Measurements from ENCODE around the gene ZNF540. TPM values are rescaled to one million over a fixed set of nuclear protein-coding genes. Genes with fewer than 3 reads are reported as not detected.

Gene ZNF540
- total and polyA plus RNA-seq, 9 of the 15 experiments (the other 6 are each of a cell fraction or from before 2014, with no cell fraction given), result 0.20 to 0.95 (median 0.44) TPM

DNA sequence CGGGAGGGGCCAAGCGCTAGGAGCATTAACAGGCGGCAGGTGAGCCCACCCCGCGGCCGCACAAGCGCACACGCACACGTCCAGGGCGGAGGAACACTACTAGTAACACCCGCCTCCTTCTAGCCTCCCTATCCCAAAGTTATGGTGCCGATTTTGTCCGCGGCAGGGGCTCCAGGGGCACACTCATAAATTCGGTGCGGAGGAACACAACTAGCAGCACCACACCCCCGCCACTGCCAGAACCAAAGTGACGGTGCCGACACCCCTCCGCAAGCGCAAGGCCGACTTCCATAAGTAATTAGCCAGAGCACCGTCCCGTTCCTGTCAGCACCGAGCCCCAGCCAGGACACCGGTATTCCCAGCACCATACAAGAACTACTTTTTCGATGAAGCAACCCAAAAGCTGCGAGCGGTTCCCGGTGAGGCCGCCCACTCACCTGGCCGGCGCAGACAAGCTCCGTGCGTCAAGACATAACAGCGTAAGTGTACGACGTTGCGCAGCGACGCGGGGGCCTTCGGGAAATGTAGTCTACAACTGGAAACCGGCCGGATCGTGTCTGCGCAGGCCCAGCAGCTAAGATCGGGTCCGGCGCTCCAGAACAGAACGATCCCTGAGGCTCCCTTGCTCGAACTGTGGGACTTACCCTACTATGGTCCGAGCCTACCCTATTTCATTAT lies at the start of gene ZNF540, which contains the start of gene ZNF571 (continued):
- TF ChIP-seq, protein P1, sequence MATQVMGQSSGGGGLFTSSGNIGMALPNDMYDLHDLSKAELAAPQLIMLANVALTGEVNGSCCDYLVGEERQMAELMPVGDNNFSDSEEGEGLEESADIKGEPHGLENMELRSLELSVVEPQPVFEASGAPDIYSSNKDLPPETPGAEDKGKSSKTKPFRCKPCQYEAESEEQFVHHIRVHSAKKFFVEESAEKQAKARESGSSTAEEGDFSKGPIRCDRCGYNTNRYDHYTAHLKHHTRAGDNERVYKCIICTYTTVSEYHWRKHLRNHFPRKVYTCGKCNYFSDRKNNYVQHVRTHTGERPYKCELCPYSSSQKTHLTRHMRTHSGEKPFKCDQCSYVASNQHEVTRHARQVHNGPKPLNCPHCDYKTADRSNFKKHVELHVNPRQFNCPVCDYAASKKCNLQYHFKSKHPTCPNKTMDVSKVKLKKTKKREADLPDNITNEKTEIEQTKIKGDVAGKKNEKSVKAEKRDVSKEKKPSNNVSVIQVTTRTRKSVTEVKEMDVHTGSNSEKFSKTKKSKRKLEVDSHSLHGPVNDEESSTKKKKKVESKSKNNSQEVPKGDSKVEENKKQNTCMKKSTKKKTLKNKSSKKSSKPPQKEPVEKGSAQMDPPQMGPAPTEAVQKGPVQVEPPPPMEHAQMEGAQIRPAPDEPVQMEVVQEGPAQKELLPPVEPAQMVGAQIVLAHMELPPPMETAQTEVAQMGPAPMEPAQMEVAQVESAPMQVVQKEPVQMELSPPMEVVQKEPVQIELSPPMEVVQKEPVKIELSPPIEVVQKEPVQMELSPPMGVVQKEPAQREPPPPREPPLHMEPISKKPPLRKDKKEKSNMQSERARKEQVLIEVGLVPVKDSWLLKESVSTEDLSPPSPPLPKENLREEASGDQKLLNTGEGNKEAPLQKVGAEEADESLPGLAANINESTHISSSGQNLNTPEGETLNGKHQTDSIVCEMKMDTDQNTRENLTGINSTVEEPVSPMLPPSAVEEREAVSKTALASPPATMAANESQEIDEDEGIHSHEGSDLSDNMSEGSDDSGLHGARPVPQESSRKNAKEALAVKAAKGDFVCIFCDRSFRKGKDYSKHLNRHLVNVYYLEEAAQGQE (IDR thresholded peaks at IDR 0.05; ENCODE audit: borderline replicate concordance), result peak; percentile 49
- TF ChIP-seq, protein P1 (CRISPR knock-in tag; IDR thresholded peaks at IDR 0.05; ENCODE audit: low read depth), result no peak
- TF ChIP-seq EP300 (IDR thresholded peaks at IDR 0.05; ENCODE audit: low read length), result no peak
- TF ChIP-seq NR2C1 (IDR thresholded peaks at IDR 0.05), result no peak
- TF ChIP-seq NR2C1 (tag; IDR thresholded peaks at IDR 0.05), result peak; percentile 45; the same call in 1 of the 2 replicates
- TF ChIP-seq CBX2 (IDR thresholded peaks at IDR 0.05; ENCODE audit: insufficient read depth, low read length, poor library complexity, severe bottlenecking), result no peak
- TF ChIP-seq, protein P2, sequence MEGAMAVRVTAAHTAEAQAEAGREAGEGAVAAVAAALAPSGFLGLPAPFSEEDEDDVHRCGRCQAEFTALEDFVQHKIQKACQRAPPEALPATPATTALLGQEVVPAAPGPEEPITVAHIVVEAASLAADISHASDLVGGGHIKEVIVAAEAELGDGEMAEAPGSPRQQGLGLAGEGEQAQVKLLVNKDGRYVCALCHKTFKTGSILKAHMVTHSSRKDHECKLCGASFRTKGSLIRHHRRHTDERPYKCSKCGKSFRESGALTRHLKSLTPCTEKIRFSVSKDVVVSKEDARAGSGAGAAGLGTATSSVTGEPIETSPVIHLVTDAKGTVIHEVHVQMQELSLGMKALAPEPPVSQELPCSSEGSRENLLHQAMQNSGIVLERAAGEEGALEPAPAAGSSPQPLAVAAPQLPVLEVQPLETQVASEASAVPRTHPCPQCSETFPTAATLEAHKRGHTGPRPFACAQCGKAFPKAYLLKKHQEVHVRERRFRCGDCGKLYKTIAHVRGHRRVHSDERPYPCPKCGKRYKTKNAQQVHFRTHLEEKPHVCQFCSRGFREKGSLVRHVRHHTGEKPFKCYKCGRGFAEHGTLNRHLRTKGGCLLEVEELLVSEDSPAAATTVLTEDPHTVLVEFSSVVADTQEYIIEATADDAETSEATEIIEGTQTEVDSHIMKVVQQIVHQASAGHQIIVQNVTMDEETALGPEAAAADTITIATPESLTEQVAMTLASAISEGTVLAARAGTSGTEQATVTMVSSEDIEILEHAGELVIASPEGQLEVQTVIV (CRISPR knock-in tag; IDR thresholded peaks at IDR 0.05; ENCODE audit: borderline replicate concordance), result no peak
- TF ChIP-seq ZNF232 (CRISPR knock-in tag; IDR thresholded peaks at IDR 0.05), result no peak
- TF ChIP-seq L3MBTL2 (IDR thresholded peaks at IDR 0.05), result peak; percentile 71; the same call in 1 of the 2 replicates
- TF ChIP-seq ZNF384 (IDR thresholded peaks at IDR 0.05; ENCODE audit: low read depth, low read length), result no peak
- peak; percentile 48; the same call in 1 of the 2 replicates for TF ChIP-seq MTA3 (IDR thresholded peaks at IDR 0.05; ENCODE audit: borderline replicate concordance)

Data from K562 (cell line).